SK-N-DZ (cell line): ENCODE data around the gene EEF2.
"Not testable (repeated sequence)": the region's sequence is repeated elsewhere in the genome, so short reads cannot be mapped to it uniquely, and the experiment has no call there.

ENCODE experiments used
- DNase-seq: peaks from one replicate; pipeline ENCODE4 v3.0.0-alpha.2; 2015; ENCODE audit warnings: low spot score

EEF2 gene

GRCh38 chr19:4015705-4016402 lies 30.6 kb upstream of the EEF2 start:
- peak; percentile 55 for DNase-seq

GRCh38 chr19:4014541-4015491 lies 29.6 kb upstream of the EEF2 start:
- no peak for DNase-seq

- no peak for DNase-seq
These were observed 28.8 kb upstream of the EEF2 start for GRCh38 chr19:4013886-4014540.

- no peak for DNase-seq
These were observed 27.8 kb upstream of the EEF2 start for GRCh38 chr19:4012975-4013634.

GRCh38 chr19:4012092-4012974 lies 27.1 kb upstream of the EEF2 start:
- no peak for DNase-seq

- DNase-seq, result not testable (repeated sequence)
These were observed 26.2 kb upstream of the EEF2 start for GRCh38 chr19:4011430-4011829.

GRCh38 chr19:4010808-4011110 lies 25.5 kb upstream of the EEF2 start:
- DNase-seq, result peak; percentile 52

- DNase-seq, result no peak
These were observed 24.9 kb upstream of the EEF2 start for GRCh38 chr19:4009990-4010807.

GRCh38 chr19:4007836-4008539 lies 22.7 kb upstream of the EEF2 start:
- DNase-seq, result no peak

- peak; percentile 88 for DNase-seq
These were observed 22.0 kb upstream of the EEF2 start, which contains the start of gene PIAS4 for GRCh38 chr19:4007021-4007835. Gene PIAS4, plus strand, starts transcription at chr19:4007736. Its CDS starts 25 bp downstream, at chr19:4007761.

- DNase-seq, result not testable (repeated sequence)
These were observed 20.2 kb upstream of the EEF2 start for GRCh38 chr19:4005436-4005835.

- DNase-seq, result not testable (repeated sequence)
These were observed 15.5 kb upstream of the EEF2 start for GRCh38 chr19:4000798-4001197.

GRCh38 chr19:3998667-3999412 lies 13.6 kb upstream of the EEF2 start:
- DNase-seq, result not testable (repeated sequence)

- no peak for DNase-seq
These were observed 10.3 kb upstream of the EEF2 start for GRCh38 chr19:3995607-3996006.

- no peak for DNase-seq
These were observed 5.5 kb upstream of the EEF2 start for GRCh38 chr19:3990815-3991117.

- DNase-seq, result peak; percentile 85
These were observed 2.5 kb upstream of the EEF2 start for GRCh38 chr19:3987619-3988371.
